HepG2 (cell line): Measurements from ENCODE around the gene LYRM9. TPM values are rescaled to one million over a fixed set of nuclear protein-coding genes. Genes with fewer than 3 reads are reported as not detected.

ENCODE experiments used
- ATAC-seq: fragments of 200-7000 bp; cut with Tn5 transposase; 3 replicates; pipeline ENCODE4 v1.9.1; 2020; ENCODE audit warnings: mild to moderate bottlenecking, moderate library complexity
- BruUV-seq: library from RNA; stranded (reverse); fragments of 400-500 nt; replicated peaks from 2 replicates; lab custom pipeline; 2021; lab: Mats Ljungman, UMichigan
- CTCF ChIA-PET: fragments of 300-600 bp; formaldehyde crosslinking; extraction: SDS; loops from one replicate; lab custom pipeline; 2021; ENCODE audit warnings: low total read pairs, inconsistent platforms, low intra/inter-chr PET ratio; lab: Yijun Ruan, JAX
- POLR2A ChIA-PET: fragments of 350-600 bp; sonication (Branson Sonifier 250); formaldehyde crosslinking; loops from one replicate; lab custom pipeline; 2020; ENCODE audit warnings: antibody characterized with exemption, inconsistent platforms; lab: Yijun Ruan, JAX
- DNase-seq: peaks from one replicate; pipeline ENCODE4 v3.0.0-alpha.2; 2015; ENCODE audit warnings: low spot score
- FAIRE-seq: peaks from 3 replicates; lab custom pipeline; 2011; peaks lifted over from hg19 to GRCh38; lab: Jason Lieb, UNC
- H2AFZ ChIP-seq: one replicate; pipeline ENCODE4 v1.6.1; 2011; ENCODE audit warnings: low read length, inconsistent platforms
- H3K27ac ChIP-seq: fragments of 300-600 bp; 3 replicates; pipeline ENCODE4 v1.8.0; 2011; ENCODE audit warnings: mixed run types, mild to moderate bottlenecking, mixed read lengths, low read length, inconsistent platforms; ENCODE audit not compliant: insufficient read depth; ENCODE audit errors: extremely low read length
- H3K27me3 ChIP-seq, 2 experiments: fragments of 200-600 bp in 1 of 2; 2 replicates in 1 of 2; 3 replicates in 1 of 2; pipeline versions ENCODE4 v1.6.0 to v1.8.0; 2011; ENCODE audit warnings: low read length in 2 of 2, mild to moderate bottlenecking in 2 of 2, moderate library complexity in 2 of 2, inconsistent platforms in 1 of 2; ENCODE audit not compliant: insufficient read depth in 2 of 2, control insufficient read depth in 1 of 2
- H3K36me3 ChIP-seq, 2 experiments: fragments of 200-600 bp in 1 of 2; replicated peaks in 1 of 2; 2 replicates in 1 of 2; 3 replicates in 1 of 2; pipeline versions ENCODE4 v1.5.1 to v1.8.0; 2011; ENCODE audit warnings: low read length in 2 of 2, inconsistent platforms in 1 of 2; ENCODE audit not compliant: insufficient read depth in 2 of 2, control insufficient read depth in 1 of 2
- H3K4me1 ChIP-seq: 2 replicates; pipeline ENCODE4 v1.5.1; 2012; ENCODE audit warnings: low read length, inconsistent platforms; ENCODE audit not compliant: insufficient read depth
- H3K4me2 ChIP-seq: 2 replicates; pipeline ENCODE4 v1.6.0; 2011; ENCODE audit warnings: low read depth, low read length, inconsistent platforms
- H3K4me3 ChIP-seq, 3 experiments: fragments of 200-600 bp in 1 of 3; sonication (generic), shearing (Covaris generic) in 1 of 3; replicated peaks in 1 of 3; 2 replicates each; pipeline ENCODE4 v1.5.1; 2011 to 2016; ENCODE audit warnings: low read length in 3 of 3, inconsistent platforms in 2 of 3, low read depth in 2 of 3, mild to moderate bottlenecking in 2 of 3, control low read depth in 1 of 3, mixed read lengths in 1 of 3; ENCODE audit not compliant: insufficient read depth in 1 of 3
- H3K79me2 ChIP-seq: one replicate; pipeline ENCODE4 v1.6.1; 2011; ENCODE audit warnings: low read length, inconsistent platforms; ENCODE audit not compliant: insufficient read depth
- H3K9ac ChIP-seq: 2 replicates; pipeline ENCODE4 v1.6.0; 2011; ENCODE audit warnings: mild to moderate bottlenecking, low read depth, low read length, inconsistent platforms; ENCODE audit not compliant: insufficient read depth
- H3K9me3 ChIP-seq: 2 replicates; pipeline ENCODE4 v1.5.1; 2012; ENCODE audit warnings: mild to moderate bottlenecking, low read length
- H4K20me1 ChIP-seq: 2 replicates; pipeline ENCODE4 v1.6.0; 2011; ENCODE audit warnings: inconsistent platforms, mild to moderate bottlenecking, low read length, moderate library complexity; ENCODE audit not compliant: insufficient read depth
- ARNTL ChIP-seq: sonication (generic); formaldehyde crosslinking; IDR thresholded peaks from 2 replicates; pipeline ENCODE4 v1.4.0; 2020; ENCODE audit warnings: mild to moderate bottlenecking, missing genetic modification reagents
- EHMT2 ChIP-seq: fragments of 200-600 bp; sonication (generic); IDR thresholded peaks from 2 replicates; pipeline ENCODE4 v1.7.0; 2017; ENCODE audit warnings: antibody characterized with exemption, low read depth, low read length, borderline replicate concordance
- RFXAP ChIP-seq: sonication (generic); formaldehyde crosslinking; IDR thresholded peaks from 2 replicates; pipeline ENCODE4 v1.4.0; 2020; ENCODE audit warnings: missing genetic modification reagents, borderline replicate concordance
- TSC22D2 ChIP-seq: sonication (generic); formaldehyde crosslinking; IDR thresholded peaks from 2 replicates; pipeline ENCODE4 v1.5.1; 2020; ENCODE audit warnings: missing genetic modification reagents, mild to moderate bottlenecking, borderline replicate concordance
- YY1 ChIP-seq: IDR thresholded peaks from 2 replicates; pipeline ENCODE4 v1.6.1; 2011; ENCODE audit warnings: low read length, low read depth, moderate library complexity, mild to moderate bottlenecking; ENCODE audit not compliant: insufficient read depth, insufficient replicate concordance
- ZBTB3 ChIP-seq: sonication (generic); formaldehyde crosslinking; IDR thresholded peaks from 2 replicates; pipeline ENCODE4 v1.4.0; 2020; ENCODE audit warnings: low read depth, mild to moderate bottlenecking, moderate library complexity, missing genetic modification reagents, borderline replicate concordance
- ZFP82 ChIP-seq: sonication (generic); formaldehyde crosslinking; IDR thresholded peaks from 2 replicates; pipeline ENCODE4 v1.5.1; 2020; ENCODE audit warnings: mild to moderate bottlenecking, missing genetic modification reagents, borderline replicate concordance
- ZKSCAN1 ChIP-seq: fragments of 150-350 bp; IDR thresholded peaks from 2 replicates; pipeline ENCODE4 v1.6.1; 2014; ENCODE audit warnings: low read length
- ZKSCAN8 ChIP-seq: IDR thresholded peaks from 2 replicates; pipeline ENCODE4 v1.6.1; 2016; ENCODE audit warnings: borderline replicate concordance, missing genetic modification reagents, missing compliant biosample characterization
- ZNF17 ChIP-seq: sonication (generic); formaldehyde crosslinking; IDR thresholded peaks from 2 replicates; pipeline ENCODE4 v1.5.0; 2020; ENCODE audit warnings: mild to moderate bottlenecking, missing genetic modification reagents
- ZNF205 ChIP-seq: IDR thresholded peaks from 2 replicates; pipeline ENCODE4 v1.6.1; 2018; ENCODE audit warnings: missing biosample characterization, missing genetic modification reagents
- ZNF264 ChIP-seq: sonication (generic); formaldehyde crosslinking; IDR thresholded peaks from 2 replicates; pipeline ENCODE4 v1.4.0; 2020; ENCODE audit warnings: missing genetic modification reagents
- ZNF557 ChIP-seq: sonication (generic); formaldehyde crosslinking; IDR thresholded peaks from 2 replicates; pipeline ENCODE4 v1.4.0; 2020; ENCODE audit warnings: missing genetic modification reagents
- WGBS: methylation state at CpG from one replicate; pipeline ENCODE4 v1.1.6; 2017; ENCODE audit warnings: low lambda C conversion rate; 5-methylcytosine and 5-hydroxymethylcytosine counted together
- in situ Hi-C: cut with HindIII; loops from 2 replicates; pipeline ENCODE4 v1.10.0; 2017; ENCODE audit warnings: low pct_unique_long_range_greater_than_20kb; ENCODE audit not compliant: extremely low pct_ligation_motif_present
- intact Hi-C: fragments of 100-400 bp; cut with micrococcal nuclease; formaldehyde crosslinking; loops from one replicate; pipeline ENCODE4 v1.10.0; 2022; ENCODE audit not compliant: unreplicated experiment
- polyA plus RNA-seq, 8 experiments: library from polyadenylated mRNA; depleted of rRNA in 3 of 8; stranded (reverse) in 7 of 8; unstranded in 1 of 8; fragments of >200 nt; fragmentation: Illumina TruSeq in 4 of 8; extraction: Trizol in 4 of 8; gene quantifications; 2 replicates each; pipeline versions ENCODE4 v1.2.1 to v1.2.3, GENCODE V29; 2011 to 2016; ENCODE audit warnings: low read depth in 4 of 8, missing spikeins in 1 of 8, mixed read lengths in 1 of 8; ENCODE audit not compliant: insufficient read depth in 1 of 8
- total RNA-seq, 5 experiments: library from RNA; depleted of rRNA; stranded (reverse); fragments of >200 nt; fragmentation: Illumina TruSeq; extraction: Trizol; gene quantifications; 2 replicates each; pipeline ENCODE4 v1.2.3, GENCODE V29; 2016; ENCODE audit warnings: low read depth in 1 of 5
- TF ChIP-seq, protein P1 (sequence below): sonication (generic); formaldehyde crosslinking; IDR thresholded peaks from 2 replicates; pipeline ENCODE4 v1.5.1; 2020; ENCODE audit warnings: mild to moderate bottlenecking, missing genetic modification reagents, moderate library complexity
- TF ChIP-seq, protein P2 (sequence below): sonication (generic); formaldehyde crosslinking; IDR thresholded peaks from 2 replicates; pipeline ENCODE4 v1.5.0; 2020; ENCODE audit warnings: missing genetic modification reagents
- TF ChIP-seq, protein P3 (sequence below): IDR thresholded peaks from 2 replicates; pipeline ENCODE4 v1.6.1; 2016
- TF ChIP-seq, protein P4 (sequence below): sonication (generic); formaldehyde crosslinking; IDR thresholded peaks from 2 replicates; pipeline ENCODE4 v1.4.0; 2020; ENCODE audit warnings: mild to moderate bottlenecking, low read depth, missing genetic modification reagents

LYRM9 gene
- total and polyA plus RNA-seq, 2 of the 13 experiments (the other 11 are each of a cell fraction or from before 2014, with no cell fraction given): 0.24 to 0.66 TPM

DNA sequence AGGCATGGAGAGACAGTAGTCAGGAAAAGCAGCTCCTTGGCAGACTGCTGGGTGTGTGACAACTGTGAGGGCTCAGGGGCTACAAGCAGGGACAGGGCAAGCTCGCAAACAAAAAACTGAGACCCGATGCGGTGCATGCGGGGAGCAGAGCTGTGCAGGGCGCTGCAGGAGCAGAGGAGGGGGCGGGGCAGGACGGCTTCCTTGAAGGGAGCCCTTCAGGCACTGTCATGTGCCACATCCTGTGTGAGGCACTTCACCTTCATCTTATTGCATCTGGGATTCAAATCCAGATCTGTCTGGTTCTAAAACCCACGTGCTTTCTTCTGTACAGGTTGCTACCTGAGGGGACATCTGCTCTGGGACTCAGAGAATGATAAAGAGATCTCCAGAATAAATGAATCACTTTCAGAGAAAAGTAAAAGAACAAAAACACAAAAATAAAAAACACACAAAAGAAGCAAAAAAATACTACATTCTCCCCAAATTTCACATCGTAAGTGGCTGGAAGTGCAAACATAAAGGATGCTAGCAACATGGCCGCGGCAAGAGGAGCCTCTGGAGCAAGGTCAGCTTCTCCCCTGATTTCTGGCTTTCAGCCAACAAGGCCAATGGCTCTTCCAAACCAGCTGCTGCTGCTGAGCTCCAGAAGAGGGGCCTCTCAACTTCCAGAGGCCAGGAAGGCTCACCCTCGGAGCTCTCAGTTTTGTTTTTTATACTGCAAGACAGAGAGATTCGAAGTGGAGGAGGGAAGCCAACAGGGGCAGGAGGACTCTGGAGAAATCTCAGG lies 14.2 kb downstream of the LYRM9 start (continued):
- TF ChIP-seq ZNF557 (CRISPR knock-in tag) (no peak), ZKSCAN8 (CRISPR knock-in tag) (no peak), YY1 (no peak)
- TF ChIP-seq, protein P1, sequence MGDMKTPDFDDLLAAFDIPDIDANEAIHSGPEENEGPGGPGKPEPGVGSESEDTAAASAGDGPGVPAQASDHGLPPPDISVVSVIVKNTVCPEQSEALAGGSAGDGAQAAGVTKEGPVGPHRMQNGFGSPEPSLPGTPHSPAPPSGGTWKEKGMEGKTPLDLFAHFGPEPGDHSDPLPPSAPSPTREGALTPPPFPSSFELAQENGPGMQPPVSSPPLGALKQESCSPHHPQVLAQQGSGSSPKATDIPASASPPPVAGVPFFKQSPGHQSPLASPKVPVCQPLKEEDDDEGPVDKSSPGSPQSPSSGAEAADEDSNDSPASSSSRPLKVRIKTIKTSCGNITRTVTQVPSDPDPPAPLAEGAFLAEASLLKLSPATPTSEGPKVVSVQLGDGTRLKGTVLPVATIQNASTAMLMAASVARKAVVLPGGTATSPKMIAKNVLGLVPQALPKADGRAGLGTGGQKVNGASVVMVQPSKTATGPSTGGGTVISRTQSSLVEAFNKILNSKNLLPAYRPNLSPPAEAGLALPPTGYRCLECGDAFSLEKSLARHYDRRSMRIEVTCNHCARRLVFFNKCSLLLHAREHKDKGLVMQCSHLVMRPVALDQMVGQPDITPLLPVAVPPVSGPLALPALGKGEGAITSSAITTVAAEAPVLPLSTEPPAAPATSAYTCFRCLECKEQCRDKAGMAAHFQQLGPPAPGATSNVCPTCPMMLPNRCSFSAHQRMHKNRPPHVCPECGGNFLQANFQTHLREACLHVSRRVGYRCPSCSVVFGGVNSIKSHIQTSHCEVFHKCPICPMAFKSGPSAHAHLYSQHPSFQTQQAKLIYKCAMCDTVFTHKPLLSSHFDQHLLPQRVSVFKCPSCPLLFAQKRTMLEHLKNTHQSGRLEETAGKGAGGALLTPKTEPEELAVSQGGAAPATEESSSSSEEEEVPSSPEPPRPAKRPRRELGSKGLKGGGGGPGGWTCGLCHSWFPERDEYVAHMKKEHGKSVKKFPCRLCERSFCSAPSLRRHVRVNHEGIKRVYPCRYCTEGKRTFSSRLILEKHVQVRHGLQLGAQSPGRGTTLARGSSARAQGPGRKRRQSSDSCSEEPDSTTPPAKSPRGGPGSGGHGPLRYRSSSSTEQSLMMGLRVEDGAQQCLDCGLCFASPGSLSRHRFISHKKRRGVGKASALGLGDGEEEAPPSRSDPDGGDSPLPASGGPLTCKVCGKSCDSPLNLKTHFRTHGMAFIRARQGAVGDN: no peak

DNA sequence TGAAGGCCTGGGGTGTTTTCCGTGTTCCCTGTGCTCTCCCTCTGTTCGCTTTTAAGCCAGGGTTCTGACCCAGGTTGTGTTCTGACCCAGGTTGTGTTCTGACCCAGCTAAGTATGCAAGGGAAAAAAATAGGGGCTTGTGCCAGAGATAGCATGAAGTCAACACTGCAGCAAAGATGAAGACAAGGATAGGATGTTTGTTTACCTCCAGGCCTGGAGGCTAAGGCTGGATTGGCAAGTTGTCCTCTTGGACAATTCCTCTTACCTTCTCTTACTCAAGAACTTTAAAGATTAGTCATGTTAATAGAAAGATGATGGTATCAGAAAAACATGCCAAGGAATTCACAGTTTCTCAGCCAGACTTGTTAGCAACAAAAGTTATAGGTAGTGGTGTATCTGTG lies 19.4 kb downstream of the LYRM9 start:
- DNase-seq: no peak
- Histone ChIP-seq H3K4me3 (no peak overlapping the region), H3K79me2 (no peaks in the 10 kb centered on the region), H3K27ac (no peak overlapping the region), H3K27me3 (no peaks in the 10 kb centered on the region; a peak in 1 of 5 replicates), H3K36me3 (no peaks in the 10 kb centered on the region), H4K20me1 (no peaks in the 10 kb centered on the region), H2AFZ (no peak overlapping the region), H3K9me3 (no peaks in the 10 kb centered on the region), H3K4me1 (no peaks in the 10 kb centered on the region), H3K9ac (no peak overlapping the region), H3K4me2 (no peak overlapping the region)
- CTCF ChIA-PET: no interaction called here
- ATAC-seq: no peak
- intact Hi-C loops: no loop called here
- WGBS: 64% methylated on average over 2 of the region's 2 CpGs
- POLR2A ChIA-PET: no interaction called here
- no TSS peak for BruUV-seq
- no peak for FAIRE-seq
- in situ Hi-C loops: no loop called here
- no peak for TF ChIP-seq ZKSCAN1
- TF ChIP-seq TSC22D2 (CRISPR knock-in tag): no peak
- TF ChIP-seq ZBTB3 (CRISPR knock-in tag): no peak
- TF ChIP-seq RFXAP: no peak
- TF ChIP-seq, protein P2, sequence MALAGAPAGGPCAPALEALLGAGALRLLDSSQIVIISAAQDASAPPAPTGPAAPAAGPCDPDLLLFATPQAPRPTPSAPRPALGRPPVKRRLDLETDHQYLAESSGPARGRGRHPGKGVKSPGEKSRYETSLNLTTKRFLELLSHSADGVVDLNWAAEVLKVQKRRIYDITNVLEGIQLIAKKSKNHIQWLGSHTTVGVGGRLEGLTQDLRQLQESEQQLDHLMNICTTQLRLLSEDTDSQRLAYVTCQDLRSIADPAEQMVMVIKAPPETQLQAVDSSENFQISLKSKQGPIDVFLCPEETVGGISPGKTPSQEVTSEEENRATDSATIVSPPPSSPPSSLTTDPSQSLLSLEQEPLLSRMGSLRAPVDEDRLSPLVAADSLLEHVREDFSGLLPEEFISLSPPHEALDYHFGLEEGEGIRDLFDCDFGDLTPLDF (CRISPR knock-in tag): no peak
- TF ChIP-seq ZNF264 (CRISPR knock-in tag): no peak
- no peak for TF ChIP-seq EHMT2
- no peak for TF ChIP-seq ZFP82 (CRISPR knock-in tag)
- no peak for TF ChIP-seq ZNF205 (CRISPR knock-in tag)
- TF ChIP-seq ZNF17 (CRISPR knock-in tag): no peak
- TF ChIP-seq ARNTL: no peak
- TF ChIP-seq, protein P3, sequence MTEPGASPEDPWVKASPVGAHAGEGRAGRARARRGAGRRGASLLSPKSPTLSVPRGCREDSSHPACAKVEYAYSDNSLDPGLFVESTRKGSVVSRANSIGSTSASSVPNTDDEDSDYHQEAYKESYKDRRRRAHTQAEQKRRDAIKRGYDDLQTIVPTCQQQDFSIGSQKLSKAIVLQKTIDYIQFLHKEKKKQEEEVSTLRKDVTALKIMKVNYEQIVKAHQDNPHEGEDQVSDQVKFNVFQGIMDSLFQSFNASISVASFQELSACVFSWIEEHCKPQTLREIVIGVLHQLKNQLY (CRISPR knock-in tag): no peak
- TF ChIP-seq, protein P4, sequence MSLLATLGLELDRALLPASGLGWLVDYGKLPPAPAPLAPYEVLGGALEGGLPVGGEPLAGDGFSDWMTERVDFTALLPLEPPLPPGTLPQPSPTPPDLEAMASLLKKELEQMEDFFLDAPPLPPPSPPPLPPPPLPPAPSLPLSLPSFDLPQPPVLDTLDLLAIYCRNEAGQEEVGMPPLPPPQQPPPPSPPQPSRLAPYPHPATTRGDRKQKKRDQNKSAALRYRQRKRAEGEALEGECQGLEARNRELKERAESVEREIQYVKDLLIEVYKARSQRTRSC (CRISPR knock-in tag): no peak
